GM12864 (cell line): ENCODE measurements around the gene DACT2.
"Not testable (repeated sequence)": the region's sequence is repeated elsewhere in the genome, so short reads cannot be mapped to it uniquely, and the experiment has no call there.

Source experiments
- DNase-seq: peaks from one replicate; pipeline ENCODE4 v3.0.0-alpha.2; 2011; ENCODE audit warnings: low read depth
- H3K4me3 ChIP-seq: 2 replicates; pipeline ENCODE4 v1.5.1; 2011; ENCODE audit warnings: mild to moderate bottlenecking, low read depth, low read length, control low read depth
- TF ChIP-seq, protein P1 (sequence below): IDR thresholded peaks from 2 replicates; pipeline ENCODE4 v1.5.1; 2011; ENCODE audit warnings: low read depth, mild to moderate bottlenecking, moderate library complexity, low read length, control low read depth, inconsistent platforms; ENCODE audit errors: missing control alignments

DACT2 gene

DNA sequence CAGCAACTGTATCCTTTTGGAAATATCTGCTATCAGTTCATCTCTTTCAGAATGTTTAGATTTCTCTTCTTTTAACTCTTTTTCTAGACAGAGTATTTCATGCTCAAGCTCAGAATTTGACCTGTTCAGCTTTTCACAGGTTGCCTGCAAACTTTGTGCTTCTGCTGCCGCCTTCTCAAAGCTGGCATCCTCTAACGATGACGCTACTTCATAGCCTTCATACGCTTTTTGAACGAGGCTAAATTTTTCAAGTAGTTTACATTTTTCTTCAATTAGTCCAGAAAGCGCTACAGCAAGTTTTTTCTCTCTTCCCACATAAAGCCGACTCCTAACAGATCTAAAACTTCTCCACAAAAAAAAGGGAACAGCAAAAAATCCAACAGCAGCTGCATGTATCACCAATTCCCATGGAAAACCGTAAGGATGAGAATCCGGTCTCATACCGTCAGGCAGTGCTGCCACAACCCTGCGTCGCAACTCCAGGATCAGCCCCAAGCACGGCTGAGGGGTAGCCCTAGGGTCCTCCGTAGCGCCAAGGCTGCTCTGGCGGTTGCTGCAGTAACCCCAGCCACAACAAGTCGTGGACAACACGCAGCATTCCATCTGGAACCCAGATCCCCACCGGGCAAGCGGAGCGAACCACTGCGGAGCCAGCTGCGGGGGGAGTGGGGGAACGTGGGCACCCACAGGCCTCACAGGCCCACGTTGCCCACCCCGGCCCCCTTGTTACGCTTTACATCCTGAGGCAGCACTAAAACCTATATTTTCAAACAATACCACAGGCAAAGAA, 30.6 kb downstream of the DACT2 start:
- H3K4me3 ChIP-seq = no peak overlapping the region
- DNase-seq = no peak
- TF ChIP-seq, protein P1, sequence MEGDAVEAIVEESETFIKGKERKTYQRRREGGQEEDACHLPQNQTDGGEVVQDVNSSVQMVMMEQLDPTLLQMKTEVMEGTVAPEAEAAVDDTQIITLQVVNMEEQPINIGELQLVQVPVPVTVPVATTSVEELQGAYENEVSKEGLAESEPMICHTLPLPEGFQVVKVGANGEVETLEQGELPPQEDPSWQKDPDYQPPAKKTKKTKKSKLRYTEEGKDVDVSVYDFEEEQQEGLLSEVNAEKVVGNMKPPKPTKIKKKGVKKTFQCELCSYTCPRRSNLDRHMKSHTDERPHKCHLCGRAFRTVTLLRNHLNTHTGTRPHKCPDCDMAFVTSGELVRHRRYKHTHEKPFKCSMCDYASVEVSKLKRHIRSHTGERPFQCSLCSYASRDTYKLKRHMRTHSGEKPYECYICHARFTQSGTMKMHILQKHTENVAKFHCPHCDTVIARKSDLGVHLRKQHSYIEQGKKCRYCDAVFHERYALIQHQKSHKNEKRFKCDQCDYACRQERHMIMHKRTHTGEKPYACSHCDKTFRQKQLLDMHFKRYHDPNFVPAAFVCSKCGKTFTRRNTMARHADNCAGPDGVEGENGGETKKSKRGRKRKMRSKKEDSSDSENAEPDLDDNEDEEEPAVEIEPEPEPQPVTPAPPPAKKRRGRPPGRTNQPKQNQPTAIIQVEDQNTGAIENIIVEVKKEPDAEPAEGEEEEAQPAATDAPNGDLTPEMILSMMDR = no peak

DNA sequence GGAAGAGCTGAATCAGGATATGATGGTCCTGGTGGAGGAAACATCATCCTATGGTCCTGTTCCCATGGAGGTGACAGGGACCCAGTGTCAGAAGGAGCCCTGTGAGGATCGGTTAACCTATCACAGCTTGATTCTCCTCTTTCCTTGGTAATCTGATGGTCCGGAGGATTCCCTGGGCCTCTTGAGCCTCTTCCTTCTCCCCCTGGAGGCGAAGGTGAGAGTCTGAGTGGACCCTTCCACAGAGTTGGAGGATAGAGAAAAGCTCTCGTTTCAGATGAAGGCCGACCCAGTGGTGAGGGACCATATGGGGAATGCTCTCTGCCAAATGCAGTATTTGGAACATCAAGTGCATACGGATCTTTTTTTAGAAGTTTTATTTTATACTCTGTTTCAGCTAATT, 32.1 kb downstream of the DACT2 start:
- DNase-seq = not testable (repeated sequence)

DNA sequence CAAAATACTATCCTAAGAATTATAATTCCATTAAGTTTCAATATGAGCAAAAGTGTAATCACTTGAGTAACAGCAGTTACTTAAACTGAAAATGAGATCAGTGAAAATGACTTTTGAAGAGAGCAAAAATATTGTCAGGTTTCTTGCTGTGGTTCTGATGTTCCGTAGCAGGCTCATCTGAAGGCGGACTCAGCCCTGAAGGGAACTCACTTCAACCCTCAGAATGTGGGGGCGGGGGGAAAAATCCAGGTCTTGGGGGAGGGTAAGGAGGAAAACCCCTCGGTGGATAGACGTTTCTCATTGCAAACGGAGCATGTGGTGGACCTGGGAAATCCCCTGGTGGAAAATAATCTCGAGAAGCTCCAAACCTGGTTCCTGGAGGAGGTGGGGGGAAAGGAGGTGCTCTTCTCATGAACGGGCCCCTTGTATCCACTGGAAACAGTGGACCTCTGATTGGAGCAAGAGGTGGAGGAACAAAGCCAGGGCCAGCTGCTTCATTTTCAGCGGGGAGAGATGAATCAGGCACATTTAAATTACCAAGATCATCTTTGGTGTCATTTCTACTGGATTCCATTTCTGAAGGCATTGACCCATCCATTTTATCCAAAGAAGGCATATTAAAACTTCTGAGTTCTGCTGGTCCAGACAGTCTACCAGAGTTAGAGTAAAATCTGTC, 32.7 kb downstream of the DACT2 start:
- H3K4me3 ChIP-seq, DNase-seq: not testable (repeated sequence)

More for the DNA sequence above, 32.1 kb downstream of the DACT2 start:
- not testable (repeated sequence) for H3K4me3 ChIP-seq

DNA sequence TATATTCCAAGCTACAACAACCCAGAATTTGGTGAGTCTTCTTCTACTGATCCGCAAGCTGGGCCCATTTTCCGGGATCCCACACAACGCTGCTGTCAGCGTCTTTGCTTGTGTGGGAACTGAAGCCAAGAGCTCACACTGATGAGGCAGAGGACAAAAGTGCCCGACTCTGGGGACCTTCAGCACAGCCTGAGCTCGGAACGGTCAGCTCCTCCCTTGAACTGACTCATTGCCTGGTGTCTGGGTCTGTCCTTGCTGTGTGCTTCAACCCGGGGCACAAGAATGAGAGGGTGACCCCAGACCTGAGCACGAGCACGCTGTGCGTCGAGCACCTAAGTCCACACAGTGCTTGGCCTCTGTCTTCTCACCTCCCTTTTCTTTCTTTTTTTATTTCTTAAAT, 33.5 kb downstream of the DACT2 start:
- DNase-seq = no peak
- TF ChIP-seq, protein P1 = no peak

DNA sequence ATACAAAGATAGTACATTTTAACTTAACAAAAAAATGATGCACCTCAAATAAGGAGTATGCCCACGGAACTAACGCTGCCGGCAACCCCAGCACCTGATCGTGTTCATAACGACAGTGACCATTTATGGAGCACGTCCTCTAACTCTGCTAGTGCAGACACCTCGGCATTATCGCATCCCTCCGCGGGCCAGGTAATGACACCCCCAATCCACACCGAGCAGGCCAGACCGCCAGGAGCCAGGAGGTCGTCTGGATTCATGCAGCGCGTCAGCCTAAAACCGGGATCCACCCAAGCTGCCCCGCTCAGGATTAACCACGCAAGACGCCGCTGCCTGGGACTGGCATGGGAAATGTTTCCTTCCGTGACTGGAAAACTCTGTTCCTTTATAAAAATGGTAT, 34.1 kb downstream of the DACT2 start:
- TF ChIP-seq, protein P1 = no peak
- no peak overlapping the region for H3K4me3 ChIP-seq
- DNase-seq = no peak

More for the DNA sequence above, 33.5 kb downstream of the DACT2 start:
- H3K4me3 ChIP-seq = no peak overlapping the region

DNA sequence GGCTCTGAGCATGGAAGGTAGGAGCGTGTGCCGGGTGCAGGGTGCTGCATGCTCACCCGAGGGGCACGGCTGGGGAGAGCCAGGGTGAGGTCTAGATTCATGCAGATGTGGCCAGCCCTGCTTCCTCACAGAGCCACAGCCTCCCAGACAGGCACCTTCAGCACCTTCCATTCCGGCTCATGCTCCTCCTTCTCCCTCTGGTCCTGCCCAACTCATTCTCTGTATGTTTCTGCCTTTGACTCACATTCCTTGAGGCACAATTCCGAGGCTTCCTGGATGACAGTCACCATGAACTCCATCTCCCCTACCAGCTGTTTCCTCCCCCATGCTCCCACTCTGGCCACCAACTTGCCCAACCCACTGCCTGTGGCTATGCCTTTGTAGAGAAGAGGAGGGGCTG, 35.4 kb downstream of the DACT2 start:
- no peak for DNase-seq
- TF ChIP-seq, protein P1 = no peak
- no peak overlapping the region for H3K4me3 ChIP-seq

DNA sequence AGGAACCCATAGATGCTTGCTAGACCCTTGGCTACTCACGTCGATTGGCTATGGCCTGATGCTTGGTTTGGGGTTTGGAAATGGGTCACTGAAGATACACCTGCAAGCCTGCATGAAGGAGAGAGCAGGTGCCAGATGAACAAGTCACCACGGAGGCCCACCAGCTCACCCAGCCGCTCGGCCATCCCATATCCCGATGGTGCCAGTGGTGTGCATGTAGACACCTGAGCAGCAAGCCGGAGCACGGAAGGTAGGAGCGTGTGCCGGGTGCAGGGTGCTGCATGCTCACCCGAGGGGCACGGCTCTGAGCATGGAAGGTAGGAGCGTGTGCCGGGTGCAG, 35.9 kb downstream of the DACT2 start:
- H3K4me3 ChIP-seq = no peak overlapping the region
- TF ChIP-seq, protein P1 = no peak
- no peak for DNase-seq
